Left renal cortex interstitium (tissue), 4 donors: ENCODE measurements around the gene PKP4. TPM values are rescaled to one million over a fixed set of nuclear protein-coding genes. Genes with fewer than 3 reads are reported as not detected.
A peak's percentile ranks its signal among the peaks of the same experiment; 100 is the strongest.

Experiments
- DNase-seq, 4 donors: peaks; one replicate each; pipeline ENCODE4 v3.0.0-alpha.2; 2013; ENCODE audit warnings: low read depth in 4 of 4, low spot score in 2 of 4, missing footprints in 1 of 4
- polyA plus RNA-seq, 4 donors: library from polyadenylated mRNA; unstranded; fragments of 120-200 nt; gene quantifications; one replicate each; pipeline ENCODE4 v1.2.1, GENCODE V29; 2013; ENCODE audit not compliant: insufficient read length in 4 of 4

The PKP4 gene
- polyA plus RNA-seq, 4 donors = 119 to 194 (median 161) TPM

- no peak for DNase-seq
Observed at GRCh38 chr2:158637357-158637756, 180.6 kb downstream of the PKP4 start.

- DNase-seq = no peak
Observed at GRCh38 chr2:158644139-158644538, 187.4 kb downstream of the PKP4 start.

GRCh38 chr2:158645299-158645698, 188.5 kb downstream of the PKP4 start:
- DNase-seq = no peak

GRCh38 chr2:158647436-158648231, 190.9 kb downstream of the PKP4 start:
- DNase-seq = no peak

GRCh38 chr2:158649846-158650245, 193.1 kb downstream of the PKP4 start:
- DNase-seq = no peak

GRCh38 chr2:158650646-158651357, 194.1 kb downstream of the PKP4 start:
- DNase-seq = no peak

- DNase-seq = no peak
Observed at GRCh38 chr2:158651358-158652057, 194.8 kb downstream of the PKP4 start.

- DNase-seq = no peak
Observed at GRCh38 chr2:158655628-158656027, 198.9 kb downstream of the PKP4 start.

- no peak for DNase-seq
Observed at GRCh38 chr2:158656492-158657229, 199.9 kb downstream of the PKP4 start.

GRCh38 chr2:158658396-158658795, 201.6 kb downstream of the PKP4 start:
- no peak for DNase-seq

GRCh38 chr2:158659483-158659882, 202.7 kb downstream of the PKP4 start:
- DNase-seq = no peak

GRCh38 chr2:158661231-158661630, 204.5 kb downstream of the PKP4 start:
- no peak for DNase-seq

- DNase-seq = no peak
Observed at GRCh38 chr2:158662421-158662820, 205.7 kb downstream of the PKP4 start.

GRCh38 chr2:158663796-158664195, 207.0 kb downstream of the PKP4 start:
- DNase-seq = no peak

GRCh38 chr2:158664987-158665386, 208.2 kb downstream of the PKP4 start:
- no peak for DNase-seq

GRCh38 chr2:158665536-158666302, 209.0 kb downstream of the PKP4 start:
- DNase-seq = no peak

GRCh38 chr2:158666969-158667368, 210.2 kb downstream of the PKP4 start:
- DNase-seq = no peak

- DNase-seq = no peak
Observed at GRCh38 chr2:158667586-158667985, 210.8 kb downstream of the PKP4 start.

GRCh38 chr2:158668001-158668765, 211.4 kb downstream of the PKP4 start:
- peak in 2 of 4 donors; percentile 32 to 40 for DNase-seq
